OCI-LY1 (cell line): ENCODE data around the gene NCOA5.

Source experiments
- H2AFZ ChIP-seq: fragments of 200-600 bp; sonication (generic), shearing (Covaris generic); 2 replicates; pipeline ENCODE4 v1.6.0; 2014; ENCODE audit warnings: antibody characterized with exemption, mild to moderate bottlenecking, low read length
- H3F3A ChIP-seq: fragments of 200-600 bp; sonication (generic), shearing (Covaris generic); 2 replicates; pipeline ENCODE4 v1.6.0; 2014; ENCODE audit warnings: mild to moderate bottlenecking, antibody characterized with exemption, low read length, moderate library complexity; ENCODE audit not compliant: insufficient read depth
- H3K27ac ChIP-seq: fragments of 200-600 bp; sonication (generic); 2 replicates; pipeline ENCODE4 v1.5.1; 2014; ENCODE audit warnings: low read length, mixed run types, mild to moderate bottlenecking, low read depth; ENCODE audit not compliant: poor library complexity, severe bottlenecking
- H3K27me3 ChIP-seq: fragments of 200-600 bp; sonication (generic); 2 replicates; pipeline ENCODE4 v1.6.0; 2014; ENCODE audit warnings: antibody characterized with exemption, mild to moderate bottlenecking, low read length, moderate library complexity; ENCODE audit not compliant: insufficient read depth
- H3K36me3 ChIP-seq: fragments of 200-600 bp; sonication (generic); 2 replicates; pipeline ENCODE4 v1.6.1; 2014; ENCODE audit warnings: mild to moderate bottlenecking, antibody characterized with exemption, low read length, moderate library complexity, mixed read lengths; ENCODE audit not compliant: insufficient read depth
- H3K4me1 ChIP-seq: fragments of 200-600 bp; sonication (generic); 2 replicates; pipeline ENCODE4 v1.5.1; 2014; ENCODE audit warnings: mild to moderate bottlenecking, low read length, moderate library complexity; ENCODE audit not compliant: insufficient read depth, severe bottlenecking
- H3K4me2 ChIP-seq: fragments of 200-600 bp; sonication (generic), shearing (Covaris generic); 2 replicates; pipeline ENCODE4 v1.6.1; 2014; ENCODE audit warnings: low read length
- H3K4me3 ChIP-seq: fragments of 200-600 bp; sonication (generic); 2 replicates; pipeline ENCODE4 v1.5.1; 2014; ENCODE audit warnings: low read length, low read depth, mild to moderate bottlenecking, mixed read lengths; ENCODE audit not compliant: poor library complexity, severe bottlenecking
- H3K79me2 ChIP-seq: fragments of 200-600 bp; shearing (Covaris generic); 2 replicates; pipeline ENCODE4 v1.6.1; 2016; ENCODE audit warnings: mixed run types, low read length, mixed read lengths; ENCODE audit not compliant: insufficient read depth
- H3K9ac ChIP-seq: fragments of 200-600 bp; sonication (generic), shearing (Covaris generic); 2 replicates; pipeline ENCODE4 v1.6.1; 2014; ENCODE audit warnings: mild to moderate bottlenecking, low read length, mixed read lengths
- H3K9me2 ChIP-seq: fragments of 200-600 bp; sonication (generic), shearing (Covaris generic); 2 replicates; pipeline ENCODE4 v1.6.1; 2014; ENCODE audit warnings: low read depth, mild to moderate bottlenecking, low read length, mixed read lengths
- H3K9me3 ChIP-seq: fragments of 200-600 bp; shearing (Covaris generic); 2 replicates; pipeline ENCODE4 v1.6.1; 2014; ENCODE audit warnings: low read length, mixed read lengths
- H4K20me1 ChIP-seq: fragments of 200-600 bp; sonication (generic), shearing (Covaris generic); 2 replicates; pipeline ENCODE4 v1.6.0; 2016; ENCODE audit warnings: mild to moderate bottlenecking, low read length; ENCODE audit not compliant: insufficient read depth
- EZH2 ChIP-seq: fragments of 200-600 bp; sonication (generic), shearing (Covaris generic); IDR thresholded peaks from 2 replicates; pipeline ENCODE4 v1.8.0; 2017; ENCODE audit warnings: borderline replicate concordance, mixed run types, mild to moderate bottlenecking, antibody characterized with exemption, low read length, moderate library complexity, mixed read lengths
- TF ChIP-seq, protein P1 (sequence below): fragments of 200-600 bp; sonication (generic), shearing (Covaris generic); IDR thresholded peaks from 2 replicates; pipeline ENCODE4 v1.5.1; 2017; ENCODE audit warnings: mild to moderate bottlenecking, antibody characterized with exemption, low read length, moderate library complexity, mixed read lengths

NCOA5 gene

DNA sequence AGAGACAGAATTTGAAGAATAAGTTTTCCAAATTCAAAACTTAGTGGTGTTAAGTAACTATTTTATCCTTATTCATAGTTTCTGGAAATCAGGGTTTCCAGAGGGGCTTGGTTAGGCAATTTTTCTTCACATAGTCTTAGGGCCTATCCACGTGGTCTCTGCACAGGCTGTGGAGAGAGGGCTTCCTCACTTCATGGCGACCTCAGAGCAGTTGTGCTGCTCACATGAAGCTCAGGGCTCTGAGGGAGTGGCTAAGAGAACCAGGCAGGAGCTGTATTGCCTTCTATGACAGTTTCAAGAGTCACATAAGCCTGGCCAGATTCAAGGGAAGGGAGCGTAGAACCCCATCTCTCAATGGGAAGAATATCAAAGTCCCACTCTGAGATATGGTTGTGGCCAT, 14.5 kb upstream of the NCOA5 start:
- no peaks in the 10 kb centered on the region for H4K20me1 ChIP-seq
- H3F3A ChIP-seq, result no peaks in the 10 kb centered on the region
- peaks cover 10% of the 10 kb centered on the region for H3K27me3 ChIP-seq
- H3K4me1 ChIP-seq, result peaks cover 9% of the 10 kb centered on the region
- H3K27ac ChIP-seq, result no peak overlapping the region
- H3K4me3 ChIP-seq, result no peak overlapping the region
- no peak overlapping the region for H3K9ac ChIP-seq
- H3K4me2 ChIP-seq, result no peak overlapping the region
- no peaks in the 10 kb centered on the region for H3K9me2 ChIP-seq
- no peak overlapping the region for H2AFZ ChIP-seq
- TF ChIP-seq, protein P1, sequence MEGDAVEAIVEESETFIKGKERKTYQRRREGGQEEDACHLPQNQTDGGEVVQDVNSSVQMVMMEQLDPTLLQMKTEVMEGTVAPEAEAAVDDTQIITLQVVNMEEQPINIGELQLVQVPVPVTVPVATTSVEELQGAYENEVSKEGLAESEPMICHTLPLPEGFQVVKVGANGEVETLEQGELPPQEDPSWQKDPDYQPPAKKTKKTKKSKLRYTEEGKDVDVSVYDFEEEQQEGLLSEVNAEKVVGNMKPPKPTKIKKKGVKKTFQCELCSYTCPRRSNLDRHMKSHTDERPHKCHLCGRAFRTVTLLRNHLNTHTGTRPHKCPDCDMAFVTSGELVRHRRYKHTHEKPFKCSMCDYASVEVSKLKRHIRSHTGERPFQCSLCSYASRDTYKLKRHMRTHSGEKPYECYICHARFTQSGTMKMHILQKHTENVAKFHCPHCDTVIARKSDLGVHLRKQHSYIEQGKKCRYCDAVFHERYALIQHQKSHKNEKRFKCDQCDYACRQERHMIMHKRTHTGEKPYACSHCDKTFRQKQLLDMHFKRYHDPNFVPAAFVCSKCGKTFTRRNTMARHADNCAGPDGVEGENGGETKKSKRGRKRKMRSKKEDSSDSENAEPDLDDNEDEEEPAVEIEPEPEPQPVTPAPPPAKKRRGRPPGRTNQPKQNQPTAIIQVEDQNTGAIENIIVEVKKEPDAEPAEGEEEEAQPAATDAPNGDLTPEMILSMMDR, result no peak
- TF ChIP-seq EZH2, result no peak
- no peaks in the 10 kb centered on the region for H3K79me2 ChIP-seq
- H3K9me3 ChIP-seq, result 0 out of 2 replicates have a peak, but pooled peaks cover 3% of the 10 kb centered on the region
- H3K36me3 ChIP-seq, result no peaks in the 10 kb centered on the region

DNA sequence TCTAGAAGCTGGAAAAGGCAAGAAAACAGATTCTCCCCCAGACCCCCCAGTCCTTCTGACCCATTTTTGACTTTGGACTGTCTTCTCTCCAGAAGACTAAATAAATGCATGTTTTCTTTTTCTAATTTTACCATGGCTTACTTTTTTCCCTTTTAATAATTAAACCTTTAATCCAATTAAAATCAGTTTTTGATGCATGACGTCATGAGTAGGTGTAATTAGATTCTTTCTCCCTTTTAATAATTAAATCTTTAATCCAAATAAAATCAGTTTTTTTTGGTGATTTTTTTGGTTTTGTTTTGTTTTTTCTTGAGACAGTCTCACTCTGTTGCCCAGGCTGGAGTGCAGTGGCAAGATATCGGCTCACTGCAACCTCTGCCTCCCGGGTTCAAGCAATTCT, 13.2 kb upstream of the NCOA5 start:
- peaks cover 11% of the 10 kb centered on the region for H3K4me1 ChIP-seq
- H3K36me3 ChIP-seq, result no peaks in the 10 kb centered on the region
- no peak overlapping the region for H3K27ac ChIP-seq
- H2AFZ ChIP-seq, result no peak overlapping the region
- no peak overlapping the region for H3K9ac ChIP-seq
- no peak overlapping the region for H3K4me3 ChIP-seq
- H4K20me1 ChIP-seq, result no peaks in the 10 kb centered on the region
- H3K9me2 ChIP-seq, result no peaks in the 10 kb centered on the region
- H3K79me2 ChIP-seq, result no peaks in the 10 kb centered on the region
- no peaks in the 10 kb centered on the region for H3F3A ChIP-seq
- no peak overlapping the region for H3K4me2 ChIP-seq
- peaks cover 10% of the 10 kb centered on the region for H3K27me3 ChIP-seq
- 0 out of 2 replicates have a peak, but pooled peaks cover 3% of the 10 kb centered on the region for H3K9me3 ChIP-seq
- TF ChIP-seq, protein P1, result no peak
- TF ChIP-seq EZH2, result no peak

DNA sequence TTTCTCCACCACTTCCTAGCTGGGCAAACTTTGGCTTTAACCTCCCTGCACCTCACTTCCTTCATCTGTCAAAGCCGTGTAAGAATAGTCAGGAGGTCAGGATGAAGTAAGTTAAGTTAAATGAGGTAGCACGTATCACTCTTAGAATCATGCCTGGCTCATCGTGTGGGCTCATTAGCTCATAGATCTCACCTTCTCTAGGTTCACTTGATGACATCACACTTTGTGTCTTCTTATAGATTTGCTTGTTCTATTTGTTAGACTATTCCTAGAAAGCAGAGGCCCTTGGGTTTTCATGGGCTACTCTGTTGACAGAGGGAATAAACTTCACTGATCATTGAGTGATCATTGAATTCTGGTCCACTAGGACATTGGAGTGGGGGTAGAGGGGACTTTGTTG, 12.2 kb upstream of the NCOA5 start:
- no peaks in the 10 kb centered on the region for H3K9me2 ChIP-seq
- H3K27ac ChIP-seq, result no peak overlapping the region
- no peak overlapping the region for H2AFZ ChIP-seq
- H3F3A ChIP-seq, result no peaks in the 10 kb centered on the region
- TF ChIP-seq, protein P1, result no peak
- no peak for TF ChIP-seq EZH2
- 0 out of 2 replicates have a peak, but pooled peaks cover 3% of the 10 kb centered on the region for H3K9me3 ChIP-seq
- H3K4me3 ChIP-seq, result no peak overlapping the region
- H3K4me2 ChIP-seq, result no peak overlapping the region
- peaks cover 11% of the 10 kb centered on the region for H3K4me1 ChIP-seq
- H3K9ac ChIP-seq, result no peak overlapping the region
- no peaks in the 10 kb centered on the region for H3K79me2 ChIP-seq
- peaks cover 10% of the 10 kb centered on the region for H3K27me3 ChIP-seq
- no peaks in the 10 kb centered on the region for H4K20me1 ChIP-seq
- no peaks in the 10 kb centered on the region for H3K36me3 ChIP-seq
